Measurements from ENCODE around the gene MAGEB3.

MAGEB3 gene

GRCh38 chrX:30278365-30278764 lies 47.9 kb downstream of the MAGEB3 start:
- peak; percentile 6 for DNase-seq (ENCODE audit: low read depth, low spot score)

- DNase-seq (ENCODE audit: low read depth, low spot score): no peak
Measured at GRCh38 chrX:30280428-30280827, 50.0 kb downstream of the MAGEB3 start.

GRCh38 chrX:30282527-30282926 lies 52.1 kb downstream of the MAGEB3 start:
- DNase-seq (ENCODE audit: low read depth, low spot score): no peak

- DNase-seq (ENCODE audit: low read depth, low spot score): peak; percentile 81
Measured at GRCh38 chrX:30283456-30284200, 53.2 kb downstream of the MAGEB3 start.
